K562 (cell line): ENCODE measurements around the gene ANKRD13D. TPM values are rescaled to one million over a fixed set of nuclear protein-coding genes. Genes with fewer than 3 reads are reported as not detected.

Experiments
- ATAC-seq: fragments of 200-7000 bp; cut with Tn5 transposase; 3 replicates; pipeline ENCODE4 v1.9.1; 2020; ENCODE audit warnings: moderate library complexity
- BruUV-seq: library from RNA; stranded (reverse); fragments of 400-500 nt; replicated peaks from 2 replicates; lab custom pipeline; 2021; lab: Mats Ljungman, UMichigan
- CTCF ChIA-PET: fragments of 300-600 bp; formaldehyde crosslinking; extraction: SDS; loops from one replicate; lab custom pipeline; 2021; ENCODE audit warnings: low intra/inter-chr PET ratio; lab: Yijun Ruan, JAX
- POLR2A ChIA-PET: fragments of 300-600, 350-650 bp; sonication (Branson Sonifier 250); formaldehyde crosslinking; extraction: SDS; loops from one replicate; lab custom pipeline; 2021; ENCODE audit warnings: antibody characterized with exemption, inconsistent platforms; lab: Yijun Ruan, JAX
- DNase-seq, 4 experiments: peaks; one replicate each; pipeline versions ENCODE4 v3.0.0 to v3.0.0-alpha.2; 2011 to 2018; ENCODE audit warnings: low spot score in 3 of 4, mixed read lengths in 3 of 4; ENCODE audit errors: extremely low read depth in 1 of 4
- FAIRE-seq: peaks from 2 replicates; lab custom pipeline; 2011; peaks lifted over from hg19 to GRCh38; lab: Jason Lieb, UNC
- H2AFZ ChIP-seq: 2 replicates; pipeline ENCODE4 v1.6.0; 2011; ENCODE audit warnings: low read depth, low read length, control low read depth, inconsistent platforms
- H3K27ac ChIP-seq: fragments of 200-600 bp; 3 replicates; pipeline ENCODE4 v1.8.0; 2011; ENCODE audit warnings: low read depth, mild to moderate bottlenecking, control low read depth, inconsistent platforms, low read length, moderate library complexity, mixed read lengths; ENCODE audit errors: extremely low read depth
- H3K27me3 ChIP-seq, 2 experiments: fragments of 300-600 bp in 1 of 2; 2 replicates in 1 of 2; 3 replicates in 1 of 2; pipeline versions ENCODE4 v1.6.0 to v1.8.0; 2011; ENCODE audit warnings: inconsistent platforms in 2 of 2, low read length in 2 of 2, mild to moderate bottlenecking in 1 of 2, mixed read lengths in 1 of 2, moderate library complexity in 1 of 2; ENCODE audit not compliant: control insufficient read depth in 2 of 2, insufficient read depth in 2 of 2
- H3K36me3 ChIP-seq: fragments of 300-600 bp; 3 replicates; pipeline ENCODE4 v1.8.0; 2011; ENCODE audit warnings: mild to moderate bottlenecking, low read length, inconsistent platforms; ENCODE audit not compliant: control insufficient read depth, insufficient read depth
- H3K4me1 ChIP-seq, 2 experiments: fragments of 200-600 bp in 1 of 2; replicated peaks in 1 of 2; 2 replicates in 1 of 2; 3 replicates in 1 of 2; pipeline versions ENCODE4 v1.5.1 to v1.8.0; 2011; ENCODE audit warnings: inconsistent platforms in 2 of 2, low read length in 2 of 2, mild to moderate bottlenecking in 1 of 2, mixed read lengths in 1 of 2, moderate library complexity in 1 of 2; ENCODE audit not compliant: control insufficient read depth in 2 of 2, insufficient read depth in 2 of 2
- H3K4me2 ChIP-seq: 2 replicates; pipeline ENCODE4 v1.6.1; 2011; ENCODE audit warnings: low read length, control low read depth, inconsistent platforms, mixed read lengths; ENCODE audit not compliant: insufficient read depth
- H3K4me3 ChIP-seq: fragments of 200-600 bp; sonication (generic), shearing (Covaris generic); 2 replicates; pipeline ENCODE4 v1.5.1; 2016; ENCODE audit warnings: control low read depth, inconsistent platforms
- H3K79me2 ChIP-seq: fragments of 200-600 bp; 3 replicates; pipeline ENCODE4 v1.8.0; 2011; ENCODE audit warnings: low read length, inconsistent platforms; ENCODE audit not compliant: control insufficient read depth, insufficient read depth
- H3K9ac ChIP-seq, 2 experiments: 2 replicates each; pipeline versions ENCODE4 v1.6.0 to v1.6.1; 2011; ENCODE audit warnings: low read depth in 2 of 2, low read length in 2 of 2, control low read depth in 1 of 2, inconsistent platforms in 1 of 2, mild to moderate bottlenecking in 1 of 2, mixed read lengths in 1 of 2; ENCODE audit not compliant: insufficient read depth in 1 of 2
- H3K9me1 ChIP-seq: one replicate; pipeline ENCODE4 v1.6.0; 2011; ENCODE audit warnings: inconsistent platforms, mild to moderate bottlenecking, low read length, moderate library complexity; ENCODE audit not compliant: control insufficient read depth, insufficient read depth
- H3K9me3 ChIP-seq: replicated peaks from 2 replicates; pipeline ENCODE4 v1.5.1; 2011; ENCODE audit warnings: low read depth, low read length, inconsistent platforms; ENCODE audit not compliant: control insufficient read depth, insufficient read depth
- H4K20me1 ChIP-seq: replicated peaks from 2 replicates; pipeline ENCODE4 v1.6.1; 2011; ENCODE audit warnings: low read length, inconsistent platforms, mixed read lengths; ENCODE audit not compliant: control insufficient read depth, insufficient read depth
- CHD2 ChIP-seq: IDR thresholded peaks from 2 replicates; pipeline ENCODE4 v1.6.1; 2011; ENCODE audit warnings: low read depth, low read length
- CTCF ChIP-seq, 3 experiments: IDR thresholded peaks in 2 of 3; conservative IDR thresholded peaks in 1 of 3; 2 replicates each; pipeline ENCODE4 v1.5.1; 2011 to 2012; ENCODE audit warnings: low read length in 3 of 3, mild to moderate bottlenecking in 3 of 3, control low read depth in 2 of 3, improper control_type of control experiment in 1 of 3, inconsistent platforms in 1 of 3, low read depth in 1 of 3, mixed read lengths in 1 of 3, moderate library complexity in 1 of 3; ENCODE audit not compliant: insufficient read depth in 2 of 3
- DACH1 ChIP-seq: fragments of 450-650 bp; IDR thresholded peaks from 2 replicates; pipeline ENCODE4 v1.6.1; 2018; ENCODE audit not compliant: partially characterized antibody
- GATA2 ChIP-seq: sonication (generic); formaldehyde crosslinking; IDR thresholded peaks from 2 replicates; pipeline ENCODE4 v1.4.0; 2020; ENCODE audit warnings: mild to moderate bottlenecking, missing genetic modification reagents
- MXD1 ChIP-seq: fragments of 250-450 bp; sonication (Bioruptor Pico); IDR thresholded peaks from 2 replicates; pipeline ENCODE4 v1.8.0; 2021; ENCODE audit warnings: borderline replicate concordance, mild to moderate bottlenecking, moderate library complexity; ENCODE audit not compliant: poor library complexity, severe bottlenecking
- NR4A1 ChIP-seq, 2 experiments: fragments of 250-450 bp in 1 of 2; fragments of 450-650 bp in 1 of 2; sonication (Bioruptor Pico) in 1 of 2; IDR thresholded peaks; 2 replicates each; pipeline versions ENCODE4 v1.4.0 to v1.6.1; 2016 to 2020; ENCODE audit warnings: mild to moderate bottlenecking in 2 of 2, missing compliant biosample characterization in 1 of 2, missing genetic modification characterization in 1 of 2, moderate library complexity in 1 of 2
- SMAD4 ChIP-seq: fragments of 250-450 bp; sonication (Bioruptor Pico); conservative IDR thresholded peaks from 2 replicates; pipeline ENCODE4 v1.8.0; 2021; ENCODE audit warnings: inconsistent platforms, mild to moderate bottlenecking, moderate library complexity
- SREBF1 ChIP-seq: fragments of 150-350 bp; IDR thresholded peaks from 2 replicates; pipeline ENCODE4 v1.6.1; 2014; ENCODE audit warnings: antibody characterized with exemption, low read depth, low read length, borderline replicate concordance
- TAF7 ChIP-seq: fragments of 450-650 bp; IDR thresholded peaks from 2 replicates; pipeline ENCODE4 v1.6.1; 2016; ENCODE audit warnings: missing genetic modification characterization, missing compliant biosample characterization
- THAP7 ChIP-seq: fragments of 250-450 bp; sonication (Bioruptor Pico); IDR thresholded peaks from 2 replicates; pipeline ENCODE4 v1.5.0; 2021
- ZNF217 ChIP-seq: sonication (generic); formaldehyde crosslinking; IDR thresholded peaks from 2 replicates; pipeline ENCODE4 v1.8.0; 2022; ENCODE audit warnings: mild to moderate bottlenecking, missing genetic modification reagents
- ZNF23 ChIP-seq: fragments of 250-450 bp; sonication (Bioruptor Pico); IDR thresholded peaks from 2 replicates; pipeline ENCODE4 v1.4.0; 2020; ENCODE audit warnings: mild to moderate bottlenecking
- ZNF3 ChIP-seq: fragments of 250-450 bp; sonication (Bioruptor Pico); IDR thresholded peaks from 2 replicates; pipeline ENCODE4 v1.5.0; 2021; ENCODE audit warnings: mild to moderate bottlenecking, moderate library complexity
- ZNF740 ChIP-seq, 3 experiments: fragments of 200-800 bp in 1 of 3; sonication (Bioruptor generic) in 1 of 3; sonication (generic) in 1 of 3; formaldehyde crosslinking in 1 of 3; IDR thresholded peaks; 2 replicates each; pipeline versions ENCODE4 v1.6.1 to v1.8.0; 2016 to 2022; ENCODE audit warnings: mild to moderate bottlenecking in 2 of 3, missing compliant biosample characterization in 2 of 3, missing genetic modification characterization in 2 of 3, missing genetic modification reagents in 1 of 3
- ZNF77 ChIP-seq: fragments of 250-450 bp; sonication (Bioruptor Pico); IDR thresholded peaks from 2 replicates; pipeline ENCODE4 v1.5.0; 2020
- WGBS: fragments of 100-300 bp; shearing (Covaris generic); methylation state at CpG from one replicate; pipeline ENCODE4 v1.1.6; 2016; ENCODE audit warnings: low coverage, mixed read lengths; ENCODE audit not compliant: insufficient coverage; ENCODE audit errors: missing lambda C conversion rate; 5-methylcytosine and 5-hydroxymethylcytosine counted together
- in situ Hi-C: fragments of 300-500 bp; cut with MboI; formaldehyde crosslinking; loops from 4 replicates; pipeline ENCODE4 v1.15.0; 2018; ENCODE audit warnings: inconsistent platforms, mixed read lengths
- intact Hi-C: fragments of 100-400 bp; cut with micrococcal nuclease; formaldehyde crosslinking; loops from 2 replicates; pipeline ENCODE4 v1.14.2; 2022
- polyA plus RNA-seq, 8 experiments: library from polyadenylated mRNA; depleted of rRNA in 4 of 8; stranded (reverse) in 5 of 8; unstranded in 3 of 8; fragments of >200 nt; fragmentation: Nextera tagmentation in 2 of 8; fragmentation: Illumina TruSeq in 1 of 8; extraction: Ambion mirVana in 2 of 8; extraction: Trizol in 1 of 8; gene quantifications; 2 replicates each; pipeline versions ENCODE4 v1.2.1 to v1.2.3, GENCODE V29; 2011 to 2014; ENCODE audit warnings: inconsistent platforms in 1 of 8, missing spikeins in 1 of 8
- total RNA-seq, 7 experiments: library from RNA; depleted of rRNA in 6 of 7; stranded (reverse); fragments of >200 nt in 6 of 7; fragmentation: Illumina TruSeq in 2 of 7; extraction: Trizol in 2 of 7; gene quantifications; 2 replicates each; pipeline versions ENCODE4 v1.2.1 to v1.2.3, GENCODE V29; 2011 to 2021; ENCODE audit warnings: low replicate concordance in 1 of 7

The ANKRD13D gene
- total and polyA plus RNA-seq, 9 of the 15 experiments (the other 6 are each of a cell fraction or from before 2014, with no cell fraction given) = 0.94 to 40.9 (median 22.4) TPM

- Histone ChIP-seq H3K36me3 (peaks cover 69% of the 10 kb centered on the region), H3K9me1 (no peaks in the 10 kb centered on the region), H3K4me1 (peaks cover 4 to 11% of the 10 kb centered on the region in 2 experiments; a peak in 2 of 5 replicates), H4K20me1 (peaks cover 15% of the 10 kb centered on the region; the same call in 1 of the 2 replicates), H3K9ac (peak overlapping the region in 1 of 2 experiments; percentile 22; a peak in 1 of 4 replicates), H3K79me2 (no peaks in the 10 kb centered on the region; the same call in 2 of the 3 replicates), H3K27ac (no peak overlapping the region), H3K27me3 (no peaks in the 10 kb centered on the region), H3K4me2 (no peak overlapping the region), H3K4me3 (no peak overlapping the region), H3K9me3 (no peaks in the 10 kb centered on the region), H2AFZ (no peak overlapping the region)
- TF ChIP-seq ZNF3 (no peak), SMAD4 (no peak), TAF7 (tag) (no peak), ZNF77 (no peak), SREBF1 (no peak), MXD1 (CRISPR knock-in tag) (no peak), ZNF740 (CRISPR knock-in tag; IDR thresholded peaks at IDR 0.05) (no peak), ZNF740 (tag; IDR thresholded peaks at IDR 0.05) (no peak), CHD2 (no peak), NR4A1 (CRISPR knock-in tag; IDR thresholded peaks at IDR 0.05) (no peak), NR4A1 (tag; IDR thresholded peaks at IDR 0.05) (no peak), ZNF217 (CRISPR knock-in tag) (no peak), THAP7 (CRISPR knock-in tag) (no peak), GATA2 (no peak), DACH1 (no peak), ZNF23 (no peak), CTCF (IDR thresholded peaks at IDR 0.05 in 2 of 3, conservative IDR thresholded peaks at IDR 0.05 in 1 of 3; ENCODE audit: insufficient read depth in 2 of 3, low read depth in 1 of 3, low read length in 3 of 3) (no peak)
- ATAC-seq (no peak), DNase-seq (no peak), FAIRE-seq (no peak)
- POLR2A ChIA-PET = interaction anchor here (0.6 to 6.8 kb wide), 6 partner anchors 12 to 596 kb away, joined by 3 to 58 read pairs (median 3); no protein-coding TSS in a partner anchor
- in situ Hi-C loops = no loop called here
- BruUV-seq = no TSS peak
- 93% methylated on average over 10 of the region's 10 CpGs for WGBS
- intact Hi-C loops = no loop called here
- CTCF ChIA-PET = no interaction called here
Measured at GRCh38 chr11:67255353-67255752, 33.8 kb upstream of the ANKRD13D start.
